Eye (tissue), 1 donor: ENCODE data around the gene EMID1.
A peak's percentile ranks its signal among the peaks of the same experiment; 100 is the strongest.

Experiments
- DNase-seq: peaks from one replicate; pipeline ENCODE4 v3.0.0-alpha.2; 2015

EMID1 gene

GRCh38 chr22:29205594-29206371 lies at the start of gene EMID1:
Gene EMID1 (plus strand): TSS chr22:29205896. CDS start chr22:29206039, 143 bp downstream.
- peak; percentile 71 for DNase-seq

DNA sequence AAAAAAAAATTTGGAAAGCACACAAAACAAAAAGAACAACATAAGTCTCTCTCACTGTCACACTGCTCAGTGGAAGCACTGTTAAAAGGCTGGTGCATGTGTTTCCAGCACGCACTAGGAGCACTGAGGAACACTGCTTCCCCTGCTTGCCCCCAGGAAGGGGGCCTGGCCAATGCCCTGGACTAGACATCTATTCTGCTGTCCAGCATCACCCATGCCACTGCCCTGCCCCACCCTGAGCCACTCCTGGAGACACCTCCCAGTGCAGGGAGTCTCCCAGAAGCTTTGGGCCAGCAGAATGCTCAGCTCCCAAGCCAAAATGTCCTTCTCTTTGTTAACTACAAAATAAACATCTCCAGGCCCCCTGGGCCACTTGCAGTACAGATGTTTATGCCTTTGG lies 49.7 kb upstream of the EMID1 start:
- no peak for DNase-seq

DNA sequence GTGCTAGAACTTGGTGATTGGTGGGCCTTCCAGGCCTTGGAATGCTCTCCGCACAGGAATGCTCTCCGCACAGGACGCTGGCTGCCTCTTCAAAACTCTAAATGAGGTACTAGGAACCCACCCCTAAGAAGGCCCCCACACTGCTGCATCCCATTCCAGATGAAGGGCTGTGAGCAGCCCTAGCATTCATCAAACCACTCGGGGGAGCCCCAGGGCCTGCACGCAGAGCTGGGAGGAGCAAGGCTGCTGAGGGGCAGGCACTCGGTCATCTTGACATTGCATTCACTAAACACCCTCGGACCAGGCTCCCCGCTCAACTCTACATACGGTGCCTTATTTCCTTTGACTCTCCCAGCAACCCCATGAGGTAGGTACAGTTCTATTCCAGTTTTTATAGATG lies 49.2 kb upstream of the EMID1 start:
- DNase-seq: no peak

GRCh38 chr22:29157759-29158535 lies 47.7 kb upstream of the EMID1 start:
- no peak for DNase-seq

- DNase-seq: no peak
Measured at GRCh38 chr22:29158546-29158945, 47.1 kb upstream of the EMID1 start.

DNA sequence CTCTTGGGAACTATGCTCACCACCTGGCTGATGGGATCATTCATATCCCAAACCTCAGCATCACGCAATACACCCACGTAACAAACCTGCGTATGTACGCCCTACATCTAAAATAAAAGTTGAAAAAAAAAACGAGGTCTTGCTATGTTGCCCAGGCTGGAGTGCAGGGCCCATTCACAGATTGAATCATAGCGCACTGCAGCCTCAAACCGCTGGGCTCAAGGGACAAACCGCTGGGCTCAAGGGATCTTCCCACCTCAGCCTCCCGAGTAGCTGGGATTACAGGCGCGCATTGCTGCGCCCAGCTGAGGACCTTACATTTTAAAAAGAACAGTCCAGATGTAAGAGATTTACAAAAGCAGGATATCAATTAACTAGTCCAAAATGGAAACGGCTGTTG lies 41.9 kb upstream of the EMID1 start:
- DNase-seq: no peak

DNA sequence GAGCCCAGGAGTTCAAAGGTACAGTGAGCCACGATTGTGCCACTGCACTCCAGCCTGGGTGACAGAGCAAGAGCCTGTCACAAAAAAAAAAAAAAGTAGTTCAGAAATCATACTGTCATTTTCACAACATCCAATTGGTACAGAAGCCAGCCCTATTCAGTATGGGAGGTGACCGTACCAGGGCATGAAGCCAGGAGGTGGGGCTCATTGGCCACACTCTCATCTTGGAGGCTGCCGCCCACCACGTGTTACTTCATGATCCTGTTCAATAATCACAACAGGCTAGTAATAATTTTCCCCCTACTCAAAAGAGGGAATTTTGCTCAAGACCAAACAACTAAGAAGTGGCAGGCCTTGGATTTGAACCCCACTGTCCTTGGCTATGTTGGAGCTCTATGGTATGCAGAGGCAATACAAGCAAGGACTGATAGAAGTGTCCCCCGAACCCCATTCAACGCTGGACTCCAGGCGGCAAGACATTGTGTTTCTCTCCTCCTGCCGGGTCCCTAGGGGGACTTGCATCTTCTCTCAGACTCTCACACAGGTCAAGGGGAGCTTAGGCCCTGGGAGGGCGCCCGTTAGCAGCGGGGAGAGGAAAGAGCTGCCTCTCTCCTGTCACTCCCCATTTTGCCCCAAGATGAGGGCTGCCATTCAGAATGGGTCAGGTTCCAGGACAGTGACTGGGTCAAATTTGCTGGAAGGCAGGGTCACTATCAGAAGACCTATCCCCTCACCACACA lies 40.2 kb upstream of the EMID1 start:
- DNase-seq: no peak

GRCh38 chr22:29166180-29166579 lies 39.5 kb upstream of the EMID1 start:
- DNase-seq: no peak

DNA sequence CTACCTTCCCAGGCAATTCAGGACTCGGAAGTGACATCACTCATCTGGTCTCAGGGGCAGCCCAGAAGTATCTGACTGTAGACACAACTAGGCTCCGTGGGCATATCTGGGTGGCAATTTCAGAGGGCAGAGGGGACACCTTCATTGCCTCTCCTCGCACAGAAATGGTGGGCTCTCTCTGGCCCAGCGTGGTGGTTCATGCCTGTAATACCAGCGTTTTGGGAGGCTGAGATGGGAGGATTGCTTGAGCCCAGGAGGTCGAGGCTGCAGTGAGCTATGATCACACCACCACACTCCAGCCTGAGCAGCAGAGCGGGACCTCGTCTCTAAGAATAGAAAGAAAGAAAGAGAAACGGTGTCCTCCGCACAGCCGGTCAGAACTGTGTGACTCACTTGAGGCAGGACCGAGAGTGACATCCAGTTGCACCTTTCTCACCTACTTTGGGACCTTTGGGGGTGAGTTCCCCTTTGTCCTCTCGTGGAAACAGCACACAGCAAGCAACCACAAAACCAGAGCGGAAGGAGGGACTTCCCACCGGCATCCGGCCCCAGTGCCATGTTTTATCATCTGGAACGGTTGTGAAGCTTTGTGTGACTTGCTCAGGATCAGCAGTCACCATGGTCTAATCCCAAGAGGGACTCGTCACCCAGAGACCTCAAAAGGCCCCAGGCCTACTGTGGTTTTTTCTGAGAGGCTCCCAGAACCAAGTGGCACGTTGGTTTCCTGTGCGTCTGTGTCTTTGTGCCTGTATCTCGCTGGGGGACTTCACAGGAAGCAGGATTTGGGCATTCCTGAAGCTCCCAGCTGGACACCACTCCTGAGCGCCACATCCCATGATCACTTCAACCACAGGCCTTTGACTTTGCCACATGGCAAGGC lies 38.4 kb upstream of the EMID1 start:
- no peak for DNase-seq

DNA sequence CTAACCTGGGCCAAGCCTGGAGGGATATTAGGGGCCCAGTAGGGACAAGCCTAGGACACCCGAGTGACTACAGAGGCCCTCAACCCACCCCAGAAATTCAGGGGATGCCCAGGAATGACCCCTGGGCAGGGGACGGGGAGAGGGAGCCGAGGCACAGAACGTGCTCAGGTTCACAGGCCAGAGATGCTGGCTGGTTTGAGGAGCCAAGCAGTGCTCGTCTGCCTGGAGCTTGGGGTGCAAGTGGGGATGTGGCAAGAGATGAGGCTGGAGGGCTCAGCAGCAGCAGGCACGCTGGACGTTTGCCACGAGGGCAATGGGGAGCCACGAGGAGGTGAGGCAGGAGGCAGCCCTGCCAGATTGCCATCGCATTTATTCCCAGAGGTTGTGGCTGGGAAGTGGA lies 34.0 kb upstream of the EMID1 start:
- DNase-seq: no peak

- DNase-seq: no peak
Measured at GRCh38 chr22:29172216-29172615, 33.5 kb upstream of the EMID1 start.

DNA sequence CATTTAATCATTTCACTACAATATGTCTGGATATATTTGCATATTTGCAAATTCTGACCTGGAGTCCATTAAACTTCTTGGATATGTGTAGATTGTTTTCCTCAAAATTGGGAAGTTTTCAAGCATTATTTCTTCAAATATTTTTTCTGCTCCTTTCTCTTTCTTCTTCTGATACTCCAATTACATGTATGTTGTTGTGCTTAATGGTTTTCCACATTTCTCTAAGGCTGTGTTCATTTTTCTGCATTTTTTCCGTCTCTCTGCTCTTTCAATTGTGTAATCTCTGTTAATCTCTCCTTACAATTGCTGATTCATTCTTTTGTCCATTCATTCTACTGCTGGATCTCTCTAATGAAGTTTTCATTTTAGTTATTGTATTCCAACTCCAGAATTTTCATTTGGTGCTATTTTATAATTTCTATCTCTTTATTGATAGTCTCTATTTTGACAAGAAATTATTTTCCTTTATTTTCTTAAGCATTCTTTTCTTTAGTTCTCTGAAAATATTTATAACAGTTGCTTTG lies 30.3 kb upstream of the EMID1 start:
- DNase-seq: no peak

- no peak for DNase-seq
Measured at GRCh38 chr22:29183971-29184848, 21.5 kb upstream of the EMID1 start.

GRCh38 chr22:29184849-29185490 lies 20.7 kb upstream of the EMID1 start:
- DNase-seq: no peak

DNA sequence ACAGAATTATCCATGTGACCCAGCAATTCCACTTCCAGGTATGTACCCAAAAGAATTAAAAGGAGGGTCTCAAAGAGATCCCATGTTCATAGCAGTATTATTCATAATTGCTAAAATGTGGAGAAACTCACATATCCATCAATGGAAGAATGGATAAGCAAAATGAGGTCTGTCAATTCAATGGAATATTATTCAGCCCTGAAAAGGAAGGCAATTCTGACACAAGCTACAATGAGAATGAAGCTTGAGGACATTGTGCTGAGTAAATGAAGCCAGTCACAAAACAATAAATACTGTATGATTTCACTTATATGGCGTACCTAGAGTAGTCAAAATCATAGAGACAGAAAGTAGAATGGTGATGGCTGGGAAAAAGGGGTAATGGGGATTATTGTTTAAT lies 19.4 kb upstream of the EMID1 start:
- DNase-seq: no peak

DNA sequence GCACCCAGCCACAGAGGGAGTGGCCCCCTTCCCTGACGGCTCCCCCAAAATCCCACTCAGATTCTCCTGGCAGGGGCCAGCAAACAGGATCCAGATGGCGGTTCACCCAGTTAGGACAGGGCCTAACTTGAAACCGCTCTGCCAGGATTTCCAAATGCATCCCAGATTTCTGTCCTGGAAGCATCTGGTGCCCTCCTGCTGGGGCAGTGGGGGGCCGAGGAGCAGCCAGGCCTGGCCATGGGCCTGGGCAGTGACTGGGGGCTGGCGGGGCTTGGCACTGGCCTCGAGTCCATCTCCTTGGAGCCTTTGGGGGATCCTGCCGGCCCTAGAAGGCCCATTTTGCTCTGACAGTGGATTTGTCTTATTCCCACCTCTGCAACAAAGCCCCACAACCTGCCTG lies 17.9 kb upstream of the EMID1 start:
- no peak for DNase-seq

DNA sequence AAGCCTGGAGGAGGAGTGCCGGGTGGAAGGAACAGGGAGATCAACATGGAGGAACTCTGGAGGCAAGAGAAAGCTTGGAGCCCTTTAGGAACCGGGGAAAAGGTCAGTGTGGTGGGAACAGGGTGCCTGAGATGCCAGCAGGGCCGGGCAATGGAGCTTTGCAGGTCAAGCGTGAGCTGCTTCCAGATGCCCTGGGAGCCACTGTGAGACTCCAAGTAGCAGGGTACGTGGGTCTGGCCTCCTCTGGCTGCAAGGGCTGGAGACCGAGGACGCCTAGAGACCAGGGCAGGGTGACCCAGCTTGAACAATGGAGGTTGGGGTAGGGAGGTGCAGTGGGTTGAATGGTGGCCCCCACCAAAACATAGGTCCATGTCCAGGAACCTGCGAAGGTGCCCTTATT lies 15.6 kb upstream of the EMID1 start:
- DNase-seq: no peak

DNA sequence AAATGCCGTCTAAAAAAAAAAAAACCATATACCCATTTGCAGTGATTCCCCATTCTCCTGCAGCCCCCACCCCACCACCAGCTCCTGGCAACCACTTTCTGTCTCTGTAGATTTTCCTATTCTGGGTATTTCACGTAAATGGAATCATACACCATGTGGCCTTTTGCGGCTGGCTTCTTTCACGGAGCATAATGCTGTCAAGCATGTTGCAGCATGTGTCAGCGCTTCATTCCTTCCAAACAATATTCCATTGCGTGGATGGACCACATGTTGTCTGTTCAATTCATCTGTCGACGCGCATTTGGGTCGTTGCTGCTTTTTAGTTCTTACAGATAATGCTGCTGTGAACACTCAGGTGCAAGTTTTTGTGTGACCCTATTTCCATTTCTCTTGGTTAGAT lies 14.8 kb upstream of the EMID1 start:
- DNase-seq: no peak

DNA sequence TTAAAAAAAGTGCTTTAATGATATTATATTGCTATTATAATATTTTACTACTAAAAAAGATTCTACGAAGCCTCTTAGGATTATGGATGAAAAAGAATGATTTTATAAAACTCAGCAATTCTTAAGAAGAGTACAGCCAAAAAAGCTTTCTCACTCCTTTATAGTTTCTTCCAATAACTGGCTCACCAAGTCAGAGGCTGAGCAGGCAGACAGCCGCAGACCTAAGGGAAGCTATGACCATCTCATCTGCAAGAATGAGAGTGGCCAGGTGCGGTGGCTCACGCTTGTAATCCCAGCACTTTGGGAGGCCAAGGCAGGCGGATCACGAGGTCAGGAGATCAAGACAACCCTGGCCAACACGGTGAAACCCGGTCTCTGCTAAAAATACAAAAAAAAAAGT lies 12.7 kb upstream of the EMID1 start:
- DNase-seq: no peak

- DNase-seq: no peak
Measured at GRCh38 chr22:29194184-29194583, 11.5 kb upstream of the EMID1 start.
